Endometrium (tissue), 2 donors: Measurements from ENCODE around the gene HEYL.

Experiments
- FAIRE-seq: peaks from 2 replicates; lab custom pipeline; 2012; peaks lifted over from hg19 to GRCh38; lab: Jason Lieb, UNC
- donor health status: control.
- donor health status: control.

HEYL gene

GRCh38 chr1:39637361-39637760 is 2.1 kb downstream of the HEYL start:
- no peak for FAIRE-seq

GRCh38 chr1:39635871-39636210 is 3.6 kb downstream of the HEYL start:
- no peak for FAIRE-seq

- no peak for FAIRE-seq
Observed at GRCh38 chr1:39635205-39635870, 4.1 kb downstream of the HEYL start.

GRCh38 chr1:39633422-39633821 is 6.0 kb downstream of the HEYL start:
- no peak for FAIRE-seq

GRCh38 chr1:39632682-39633417 is 6.6 kb downstream of the HEYL start:
- no peak for FAIRE-seq

- no peak for FAIRE-seq
Observed at GRCh38 chr1:39632323-39632681, 7.1 kb downstream of the HEYL start.

- FAIRE-seq: no peak
Observed at GRCh38 chr1:39631361-39632322, 7.8 kb downstream of the HEYL start.

- FAIRE-seq: no peak
Observed at GRCh38 chr1:39628807-39629350, 10.6 kb downstream of the HEYL start.

GRCh38 chr1:39626646-39627045 is 12.8 kb downstream of the HEYL start:
- no peak for FAIRE-seq

GRCh38 chr1:39625462-39626273 is 13.8 kb downstream of the HEYL start:
- FAIRE-seq: no peak

- no peak for FAIRE-seq
Observed at GRCh38 chr1:39625009-39625408, 14.4 kb downstream of the HEYL start.

- FAIRE-seq: no peak
Observed at GRCh38 chr1:39623053-39623452, 16.4 kb downstream of the HEYL start.

GRCh38 chr1:39622427-39622826 is 17.0 kb downstream of the HEYL start:
- no peak for FAIRE-seq

GRCh38 chr1:39620659-39621165 is 18.7 kb downstream of the HEYL start:
- no peak for FAIRE-seq

GRCh38 chr1:39617488-39618049 is 21.9 kb downstream of the HEYL start:
- FAIRE-seq: no peak

GRCh38 chr1:39615086-39615673 is 24.3 kb downstream of the HEYL start:
- FAIRE-seq: no peak

- no peak for FAIRE-seq
Observed at GRCh38 chr1:39614488-39614887, 25.0 kb downstream of the HEYL start.

GRCh38 chr1:39613250-39613649 is 26.2 kb downstream of the HEYL start:
- FAIRE-seq: no peak

- no peak for FAIRE-seq
Observed at GRCh38 chr1:39609618-39610331, 29.7 kb downstream of the HEYL start.

GRCh38 chr1:39608921-39609320 is 30.5 kb downstream of the HEYL start:
- no peak for FAIRE-seq
